22Rv1 (cell line): ENCODE data around the gene LRRC45.

Experiments used
- H3K27ac ChIP-seq: fragments of 450-650 bp; 2 replicates; pipeline ENCODE4 v1.5.1; 2017
- CTCF ChIP-seq: fragments of 450-650 bp; IDR thresholded peaks from 2 replicates; pipeline ENCODE4 v1.5.1; 2017; ENCODE audit warnings: mild to moderate bottlenecking
- ZFX ChIP-seq: fragments of 450-650 bp; IDR thresholded peaks from 2 replicates; pipeline ENCODE4 v1.6.1; 2017; ENCODE audit warnings: antibody characterized with exemption, borderline replicate concordance

LRRC45 gene

GRCh38 chr17:82007228-82007494, 15.9 kb upstream of the LRRC45 start:
- no peak for TF ChIP-seq CTCF
- TF ChIP-seq ZFX = no peak
- H3K27ac ChIP-seq = no peak overlapping the region

GRCh38 chr17:82007495-82008257, 15.4 kb upstream of the LRRC45 start:
- no peak overlapping the region for H3K27ac ChIP-seq
- TF ChIP-seq ZFX (no peak), CTCF (no peak)

GRCh38 chr17:82008258-82008940, 14.7 kb upstream of the LRRC45 start:
- no peak overlapping the region for H3K27ac ChIP-seq
- no peak for TF ChIP-seq CTCF
- TF ChIP-seq ZFX = no peak

- no peak overlapping the region for H3K27ac ChIP-seq
- TF ChIP-seq CTCF (no peak), ZFX (no peak)
These were observed 14.1 kb upstream of the LRRC45 start for GRCh38 chr17:82008941-82009405.

- H3K27ac ChIP-seq = no peak overlapping the region
- TF ChIP-seq ZFX = no peak
- TF ChIP-seq CTCF = no peak
These were observed 13.7 kb upstream of the LRRC45 start for GRCh38 chr17:82009413-82009812.

GRCh38 chr17:82010575-82011525, 12.3 kb upstream of the LRRC45 start:
- no peak for TF ChIP-seq ZFX
- H3K27ac ChIP-seq = no peak overlapping the region

- no peak overlapping the region for H3K27ac ChIP-seq
- no peak for TF ChIP-seq ZFX
These were observed 11.4 kb upstream of the LRRC45 start for GRCh38 chr17:82011617-82012187.

GRCh38 chr17:82012261-82012639, 10.9 kb upstream of the LRRC45 start:
- H3K27ac ChIP-seq = no peak overlapping the region

More at GRCh38 chr17:82012261-82012639, 10.9 kb upstream of the LRRC45 start:
- TF ChIP-seq CTCF = no peak
- no peak for TF ChIP-seq ZFX
